ENCODE results near the gene MYOT. TPM values are rescaled to one million over a fixed set of nuclear protein-coding genes. Genes with fewer than 3 reads are reported as not detected.

MYOT gene
- polyA plus RNA-seq, 1 experiment = not detected

DNA sequence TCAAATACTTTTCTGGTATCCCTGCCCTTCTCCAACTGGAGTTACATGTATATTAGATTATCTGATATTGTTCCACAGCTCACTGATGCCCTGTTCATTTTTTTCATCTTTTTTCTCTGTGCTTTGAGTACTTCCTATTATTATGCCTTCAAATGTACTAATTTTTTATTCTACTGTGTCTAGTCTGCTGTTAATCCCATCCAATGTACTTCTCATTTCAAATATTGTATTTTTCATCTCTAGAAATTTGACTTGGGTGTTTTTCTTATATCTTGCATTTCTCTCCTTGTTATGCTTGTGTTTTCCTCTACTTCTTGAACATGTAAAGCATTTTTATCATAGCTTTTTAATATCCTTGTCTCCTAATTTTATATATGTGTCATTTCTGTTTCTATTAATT, 41.6 kb upstream of the MYOT start:
- no peaks in the 10 kb centered on the region for H3K36me3 ChIP-seq (ENCODE audit: control insufficient read depth, insufficient read depth, low read length)
- CTCF ChIA-PET = interaction anchor here (2.5 kb wide), 1 partner anchor 47 kb away, joined by 8 read pairs; no protein-coding TSS in a partner anchor
- TF ChIP-seq, protein P1, sequence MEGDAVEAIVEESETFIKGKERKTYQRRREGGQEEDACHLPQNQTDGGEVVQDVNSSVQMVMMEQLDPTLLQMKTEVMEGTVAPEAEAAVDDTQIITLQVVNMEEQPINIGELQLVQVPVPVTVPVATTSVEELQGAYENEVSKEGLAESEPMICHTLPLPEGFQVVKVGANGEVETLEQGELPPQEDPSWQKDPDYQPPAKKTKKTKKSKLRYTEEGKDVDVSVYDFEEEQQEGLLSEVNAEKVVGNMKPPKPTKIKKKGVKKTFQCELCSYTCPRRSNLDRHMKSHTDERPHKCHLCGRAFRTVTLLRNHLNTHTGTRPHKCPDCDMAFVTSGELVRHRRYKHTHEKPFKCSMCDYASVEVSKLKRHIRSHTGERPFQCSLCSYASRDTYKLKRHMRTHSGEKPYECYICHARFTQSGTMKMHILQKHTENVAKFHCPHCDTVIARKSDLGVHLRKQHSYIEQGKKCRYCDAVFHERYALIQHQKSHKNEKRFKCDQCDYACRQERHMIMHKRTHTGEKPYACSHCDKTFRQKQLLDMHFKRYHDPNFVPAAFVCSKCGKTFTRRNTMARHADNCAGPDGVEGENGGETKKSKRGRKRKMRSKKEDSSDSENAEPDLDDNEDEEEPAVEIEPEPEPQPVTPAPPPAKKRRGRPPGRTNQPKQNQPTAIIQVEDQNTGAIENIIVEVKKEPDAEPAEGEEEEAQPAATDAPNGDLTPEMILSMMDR (IDR thresholded peaks at IDR 0.05; ENCODE audit: insufficient read depth, low read depth, low read length) = no peak
- no peak overlapping the region for H3K4me3 ChIP-seq (ENCODE audit: low read depth, low read length)
- no peaks in the 10 kb centered on the region for H3K27me3 ChIP-seq (ENCODE audit: control insufficient read depth, insufficient read depth, low read length)
- POLR2A ChIA-PET = no interaction called here
- no peak for DNase-seq (ENCODE audit: low read depth)

DNA sequence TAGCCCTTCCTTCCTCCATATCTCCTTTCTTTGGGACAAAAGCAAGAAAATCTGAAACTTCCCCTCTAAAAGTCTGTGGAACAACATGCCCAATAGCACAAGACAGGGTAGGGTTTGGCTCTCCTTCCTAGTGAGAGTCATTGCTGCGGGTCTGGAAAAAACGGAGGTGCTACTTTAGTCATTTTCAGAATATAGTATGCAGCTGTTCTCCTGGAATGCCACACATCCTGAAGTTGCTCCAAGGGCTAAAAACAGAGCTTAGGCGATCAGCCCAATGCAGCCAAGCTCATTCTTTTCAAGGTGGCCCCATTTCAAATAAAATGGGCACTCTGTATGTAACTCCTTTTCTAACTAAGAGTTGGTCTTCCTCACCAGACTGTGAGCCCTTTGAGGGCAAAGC, 39.5 kb upstream of the MYOT start:
- no peaks in the 10 kb centered on the region for H3K27me3 ChIP-seq (ENCODE audit: control insufficient read depth, insufficient read depth, low read length)
- TF ChIP-seq, protein P1 (IDR thresholded peaks at IDR 0.05; ENCODE audit: insufficient read depth, low read depth, low read length) = no peak
- H3K36me3 ChIP-seq (ENCODE audit: control insufficient read depth, insufficient read depth, low read length) = no peaks in the 10 kb centered on the region
- CTCF ChIA-PET = no interaction called here
- no peak overlapping the region for H3K4me3 ChIP-seq (ENCODE audit: low read depth, low read length)
- no peak for DNase-seq (ENCODE audit: low read depth)
- POLR2A ChIA-PET = no interaction called here

DNA sequence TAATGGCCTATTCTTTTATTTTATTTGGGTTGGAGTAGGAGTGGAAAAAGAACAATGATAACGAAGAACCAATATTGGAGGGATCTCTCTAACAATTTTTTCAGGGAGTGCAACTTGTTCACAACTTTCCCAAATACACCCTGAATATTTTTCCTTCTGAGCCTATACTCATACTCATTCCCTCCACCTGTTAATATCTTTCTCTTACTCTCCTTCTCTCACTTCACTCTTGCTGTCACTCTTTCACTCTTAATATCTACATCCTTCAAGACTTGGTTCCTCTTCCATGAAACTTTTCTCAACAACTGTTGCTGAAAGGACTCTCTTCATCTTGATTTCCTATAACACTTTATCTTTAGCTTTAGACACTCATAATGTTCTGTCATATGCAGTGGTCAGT, 39.0 kb upstream of the MYOT start:
- TF ChIP-seq, protein P1 (IDR thresholded peaks at IDR 0.05; ENCODE audit: insufficient read depth, low read depth, low read length) = no peak
- no peak for DNase-seq (ENCODE audit: low read depth)
- ChIA-PET CTCF (no interaction called here), POLR2A (no interaction called here)
- Histone ChIP-seq H3K4me3 (ENCODE audit: low read depth, low read length) (no peak overlapping the region), H3K36me3 (ENCODE audit: control insufficient read depth, insufficient read depth, low read length) (no peaks in the 10 kb centered on the region), H3K27me3 (ENCODE audit: control insufficient read depth, insufficient read depth, low read length) (no peaks in the 10 kb centered on the region)

DNA sequence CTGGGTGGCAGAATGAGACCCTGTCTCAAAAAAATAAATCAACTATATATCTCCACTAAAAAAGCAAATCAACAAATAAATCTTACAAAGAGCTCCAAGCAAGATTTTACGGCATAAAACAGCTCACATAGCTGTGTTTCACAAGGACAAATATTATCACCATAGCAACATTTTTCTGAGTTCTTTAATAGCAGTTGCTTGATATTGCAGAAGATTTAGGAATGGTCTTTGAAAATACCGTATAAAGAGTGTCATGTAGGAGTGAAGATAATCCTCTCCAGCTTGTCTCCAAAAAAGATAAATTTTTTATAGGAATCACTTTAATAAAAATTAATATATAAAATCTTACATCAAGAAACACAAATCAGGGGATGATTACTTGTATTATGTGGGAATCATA, 36.6 kb upstream of the MYOT start:
- no peak overlapping the region for H3K4me3 ChIP-seq (ENCODE audit: low read depth, low read length)
- no peak for DNase-seq (ENCODE audit: low read depth)
- no peaks in the 10 kb centered on the region for H3K27me3 ChIP-seq (ENCODE audit: control insufficient read depth, insufficient read depth, low read length)
- ChIA-PET CTCF (no interaction called here), POLR2A (no interaction called here)
- TF ChIP-seq, protein P1 (IDR thresholded peaks at IDR 0.05; ENCODE audit: insufficient read depth, low read depth, low read length) = no peak
- no peaks in the 10 kb centered on the region for H3K36me3 ChIP-seq (ENCODE audit: control insufficient read depth, insufficient read depth, low read length)

DNA sequence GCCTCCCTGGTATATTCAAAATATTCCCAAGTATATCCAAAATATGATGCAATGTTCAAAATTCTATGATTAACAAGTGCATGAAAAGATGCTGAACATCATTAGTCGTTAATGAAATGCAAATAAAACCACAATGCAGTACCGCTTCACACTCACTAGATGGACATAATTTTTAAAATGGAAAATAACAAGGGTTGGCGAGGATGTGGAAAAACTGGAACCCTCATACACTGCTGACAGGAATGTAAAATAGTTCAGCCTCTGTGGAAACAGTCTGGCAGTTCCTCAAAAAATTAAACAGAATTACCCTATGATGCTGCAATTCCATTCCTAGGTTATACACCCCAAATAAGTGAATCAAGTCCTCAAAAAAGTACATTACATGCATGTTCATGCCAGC, 36.1 kb upstream of the MYOT start:
- ChIA-PET CTCF (no interaction called here), POLR2A (no interaction called here)
- H3K36me3 ChIP-seq (ENCODE audit: control insufficient read depth, insufficient read depth, low read length) = no peaks in the 10 kb centered on the region
- TF ChIP-seq, protein P1 (IDR thresholded peaks at IDR 0.05; ENCODE audit: insufficient read depth, low read depth, low read length) = no peak
- no peak overlapping the region for H3K4me3 ChIP-seq (ENCODE audit: low read depth, low read length)
- H3K27me3 ChIP-seq (ENCODE audit: control insufficient read depth, insufficient read depth, low read length) = no peaks in the 10 kb centered on the region
- no peak for DNase-seq (ENCODE audit: low read depth)

Data from BJ (cell line).